IPS-15b (cell line): ENCODE data around the gene JPT2.
"Not testable (repeated sequence)": the region's sequence is repeated elsewhere in the genome, so short reads cannot be mapped to it uniquely, and the experiment has no call there.

Source experiments
- H3K27me3 ChIP-seq: one replicate; pipeline ENCODE4 v1.6.1; 2013; ENCODE audit warnings: low read length; ENCODE audit not compliant: control insufficient read depth, insufficient read depth
- H3K36me3 ChIP-seq: one replicate; pipeline ENCODE4 v1.6.1; 2013; ENCODE audit warnings: low read length; ENCODE audit not compliant: control insufficient read depth, insufficient read depth
- H3K4me1 ChIP-seq: one replicate; pipeline ENCODE4 v1.6.1; 2013; ENCODE audit warnings: mild to moderate bottlenecking, low read length; ENCODE audit not compliant: control insufficient read depth, insufficient read depth
- H3K4me3 ChIP-seq: one replicate; pipeline ENCODE4 v1.5.1; 2013; ENCODE audit warnings: low read depth, low read length
- H3K9ac ChIP-seq: one replicate; pipeline ENCODE4 v1.6.1; 2013; ENCODE audit warnings: low read depth, mild to moderate bottlenecking, low read length
- H3K9me3 ChIP-seq: one replicate; pipeline ENCODE4 v1.6.1; 2013; ENCODE audit warnings: mild to moderate bottlenecking, low read length; ENCODE audit not compliant: control insufficient read depth, insufficient read depth

The JPT2 gene

GRCh38 chr16:1729445-1729844 is 51.4 kb downstream of the JPT2 start:
- no peaks in the 10 kb centered on the region for H3K4me1 ChIP-seq
- no peak overlapping the region for H3K4me3 ChIP-seq
- no peak overlapping the region for H3K9ac ChIP-seq
- H3K27me3 ChIP-seq, result no peaks in the 10 kb centered on the region
- H3K36me3 ChIP-seq, result peaks cover 24% of the 10 kb centered on the region
- H3K9me3 ChIP-seq, result no peaks in the 10 kb centered on the region

- no peak overlapping the region for H3K9ac ChIP-seq
- no peak overlapping the region for H3K4me3 ChIP-seq
- H3K9me3 ChIP-seq, result no peaks in the 10 kb centered on the region
- no peaks in the 10 kb centered on the region for H3K4me1 ChIP-seq
- no peaks in the 10 kb centered on the region for H3K27me3 ChIP-seq
- H3K36me3 ChIP-seq, result peaks cover 28% of the 10 kb centered on the region
These were observed 53.0 kb downstream of the JPT2 start for GRCh38 chr16:1731073-1731472.

- no peak overlapping the region for H3K9ac ChIP-seq
- H3K9me3 ChIP-seq, result no peaks in the 10 kb centered on the region
- H3K4me1 ChIP-seq, result no peaks in the 10 kb centered on the region
- H3K27me3 ChIP-seq, result no peaks in the 10 kb centered on the region
- peaks cover 25% of the 10 kb centered on the region for H3K36me3 ChIP-seq
- no peak overlapping the region for H3K4me3 ChIP-seq
These were observed 53.5 kb downstream of the JPT2 start for GRCh38 chr16:1731603-1732002.

GRCh38 chr16:1732071-1732470 is 54.0 kb downstream of the JPT2 start:
- Histone ChIP-seq H3K9ac (no peak overlapping the region), H3K4me3 (no peak overlapping the region), H3K36me3 (peaks cover 25% of the 10 kb centered on the region)

GRCh38 chr16:1732551-1732987 is 54.5 kb downstream of the JPT2 start:
- not testable (repeated sequence) for H3K27me3 ChIP-seq, H3K4me1 ChIP-seq, H3K9ac ChIP-seq, H3K4me3 ChIP-seq, H3K9me3 ChIP-seq
- H3K36me3 ChIP-seq, result peaks cover 25% of the 10 kb centered on the region

More at GRCh38 chr16:1732071-1732470, 54.0 kb downstream of the JPT2 start:
- no peaks in the 10 kb centered on the region for H3K27me3 ChIP-seq
- no peaks in the 10 kb centered on the region for H3K9me3 ChIP-seq
- no peaks in the 10 kb centered on the region for H3K4me1 ChIP-seq

GRCh38 chr16:1734123-1734522 is 56.0 kb downstream of the JPT2 start:
- Histone ChIP-seq H3K4me1 (no peaks in the 10 kb centered on the region), H3K9ac (no peak overlapping the region), H3K36me3 (peaks cover 22% of the 10 kb centered on the region), H3K4me3 (no peak overlapping the region), H3K27me3 (no peaks in the 10 kb centered on the region), H3K9me3 (peaks cover 3% of the 10 kb centered on the region)

- H3K4me3 ChIP-seq, result no peak overlapping the region
- no peak overlapping the region for H3K9ac ChIP-seq
- H3K36me3 ChIP-seq, result peaks cover 21% of the 10 kb centered on the region
- H3K4me1 ChIP-seq, result no peaks in the 10 kb centered on the region
- no peaks in the 10 kb centered on the region for H3K27me3 ChIP-seq
- H3K9me3 ChIP-seq, result peaks cover 3% of the 10 kb centered on the region
These were observed 56.7 kb downstream of the JPT2 start for GRCh38 chr16:1734816-1735215.

GRCh38 chr16:1740234-1740633 is 62.2 kb downstream of the JPT2 start:
- Histone ChIP-seq H3K9me3 (peaks cover 3% of the 10 kb centered on the region), H3K9ac (no peak overlapping the region), H3K36me3 (peaks cover 15% of the 10 kb centered on the region), H3K4me1 (no peaks in the 10 kb centered on the region), H3K4me3 (no peak overlapping the region), H3K27me3 (no peaks in the 10 kb centered on the region)

- no peak overlapping the region for H3K9ac ChIP-seq
- H3K36me3 ChIP-seq, result peaks cover 15% of the 10 kb centered on the region
- H3K27me3 ChIP-seq, result no peaks in the 10 kb centered on the region
- H3K4me1 ChIP-seq, result no peaks in the 10 kb centered on the region
- H3K4me3 ChIP-seq, result no peak overlapping the region
- H3K9me3 ChIP-seq, result peaks cover 3% of the 10 kb centered on the region
These were observed 62.9 kb downstream of the JPT2 start for GRCh38 chr16:1740781-1741490.

GRCh38 chr16:1741553-1742165 is 63.6 kb downstream of the JPT2 start:
- Histone ChIP-seq H3K9ac (no peak overlapping the region), H3K27me3 (no peaks in the 10 kb centered on the region), H3K36me3 (peaks cover 15% of the 10 kb centered on the region), H3K4me1 (no peaks in the 10 kb centered on the region), H3K9me3 (peaks cover 3% of the 10 kb centered on the region), H3K4me3 (no peak overlapping the region)

- H3K36me3 ChIP-seq, result peaks cover 28% of the 10 kb centered on the region
- no peaks in the 10 kb centered on the region for H3K27me3 ChIP-seq
- no peaks in the 10 kb centered on the region for H3K4me1 ChIP-seq
- H3K4me3 ChIP-seq, result no peak overlapping the region
- no peaks in the 10 kb centered on the region for H3K9me3 ChIP-seq
- no peak overlapping the region for H3K9ac ChIP-seq
These were observed 65.6 kb downstream of the JPT2 start for GRCh38 chr16:1743376-1744337.
